Activated CD8-positive, alpha-beta memory T cell treated with anti-CD3 and anti-CD28 coated beads for 1 hour (primary cell): Measurements from ENCODE around the gene NABP1.

ENCODE experiments used
- DNase-seq, 2 donors: peaks; one replicate each; pipeline ENCODE4 v3.0.0-alpha.2; 2020; ENCODE audit warnings: low read depth in 1 of 2; ENCODE audit errors: extremely low read depth in 1 of 2

The NABP1 gene

GRCh38 chr2:191646163-191646902 lies 31.6 kb upstream of the NABP1 start:
- no peak for DNase-seq

- DNase-seq, result no peak
Observed at GRCh38 chr2:191649519-191649918, 28.4 kb upstream of the NABP1 start.

GRCh38 chr2:191650896-191651773 lies 26.8 kb upstream of the NABP1 start:
- DNase-seq, result no peak

GRCh38 chr2:191653667-191654391 lies 24.1 kb upstream of the NABP1 start:
- no peak for DNase-seq

GRCh38 chr2:191656391-191656790 lies 21.5 kb upstream of the NABP1 start:
- DNase-seq, result no peak

GRCh38 chr2:191656792-191657191 lies 21.1 kb upstream of the NABP1 start:
- DNase-seq, result no peak

- no peak for DNase-seq
Observed at GRCh38 chr2:191657977-191658376, 20.0 kb upstream of the NABP1 start.

- no peak for DNase-seq
Observed at GRCh38 chr2:191659198-191659597, 18.7 kb upstream of the NABP1 start.

- DNase-seq, result no peak
Observed at GRCh38 chr2:191660575-191660974, 17.4 kb upstream of the NABP1 start.

GRCh38 chr2:191661097-191661924 lies 16.6 kb upstream of the NABP1 start:
- no peak for DNase-seq

GRCh38 chr2:191664823-191665677 lies 12.9 kb upstream of the NABP1 start:
- no peak for DNase-seq

- no peak for DNase-seq
Observed at GRCh38 chr2:191666226-191666625, 11.7 kb upstream of the NABP1 start.

- no peak for DNase-seq
Observed at GRCh38 chr2:191666732-191667131, 11.2 kb upstream of the NABP1 start.

- no peak for DNase-seq
Observed at GRCh38 chr2:191670076-191670475, 7.9 kb upstream of the NABP1 start.

GRCh38 chr2:191670787-191671186 lies 7.1 kb upstream of the NABP1 start:
- no peak for DNase-seq

- DNase-seq, result peak in 1 of 2 donors; percentile 21
Observed at GRCh38 chr2:191675807-191676721, 1.9 kb upstream of the NABP1 start.

- DNase-seq, result no peak
Observed at GRCh38 chr2:191676790-191677645, 918 bp upstream of the NABP1 start.
